Ishikawa (cell line): ENCODE results near the gene COMMD9.

Source experiments
- CEBPB ChIP-seq: IDR thresholded peaks from 2 replicates; pipeline ENCODE4 v1.6.1; 2012
- CREB1 ChIP-seq: IDR thresholded peaks from 2 replicates; pipeline ENCODE4 v1.6.1; 2012; ENCODE audit warnings: low read depth
- EGR1 ChIP-seq: IDR thresholded peaks from 2 replicates; pipeline ENCODE4 v1.6.1; 2012
- EP300 ChIP-seq: IDR thresholded peaks from 2 replicates; pipeline ENCODE4 v1.6.1; 2012; ENCODE audit warnings: borderline replicate concordance
- FOXM1 ChIP-seq: IDR thresholded peaks from 2 replicates; pipeline ENCODE4 v1.6.1; 2012; ENCODE audit warnings: low read depth, borderline replicate concordance
- NFIC ChIP-seq: IDR thresholded peaks from 2 replicates; pipeline ENCODE4 v1.6.1; 2012
- RAD21 ChIP-seq: IDR thresholded peaks from 2 replicates; pipeline ENCODE4 v1.6.1; 2012; ENCODE audit warnings: low read depth
- TAF1 ChIP-seq: IDR thresholded peaks from 2 replicates; pipeline ENCODE4 v1.6.1; 2012; ENCODE audit warnings: low read depth, mild to moderate bottlenecking
- TCF12 ChIP-seq: IDR thresholded peaks from 2 replicates; pipeline ENCODE4 v1.6.1; 2012; ENCODE audit warnings: low read depth
- TEAD4 ChIP-seq: IDR thresholded peaks from 2 replicates; pipeline ENCODE4 v1.6.1; 2012
- YY1 ChIP-seq: IDR thresholded peaks from 2 replicates; pipeline ENCODE4 v1.6.1; 2012; ENCODE audit warnings: low read depth
- ZBTB7A ChIP-seq: IDR thresholded peaks from 2 replicates; pipeline ENCODE4 v1.6.1; 2012; ENCODE audit warnings: low read depth
- TF ChIP-seq, protein P1 (sequence below): IDR thresholded peaks from 2 replicates; pipeline ENCODE4 v1.6.1; 2012; ENCODE audit warnings: low read depth, mild to moderate bottlenecking
- TF ChIP-seq, protein P2 (sequence below): IDR thresholded peaks from 2 replicates; pipeline ENCODE4 v1.6.1; 2012
- TF ChIP-seq, protein P3 (sequence below): IDR thresholded peaks from 2 replicates; pipeline ENCODE4 v1.6.1; 2012

COMMD9 gene

DNA sequence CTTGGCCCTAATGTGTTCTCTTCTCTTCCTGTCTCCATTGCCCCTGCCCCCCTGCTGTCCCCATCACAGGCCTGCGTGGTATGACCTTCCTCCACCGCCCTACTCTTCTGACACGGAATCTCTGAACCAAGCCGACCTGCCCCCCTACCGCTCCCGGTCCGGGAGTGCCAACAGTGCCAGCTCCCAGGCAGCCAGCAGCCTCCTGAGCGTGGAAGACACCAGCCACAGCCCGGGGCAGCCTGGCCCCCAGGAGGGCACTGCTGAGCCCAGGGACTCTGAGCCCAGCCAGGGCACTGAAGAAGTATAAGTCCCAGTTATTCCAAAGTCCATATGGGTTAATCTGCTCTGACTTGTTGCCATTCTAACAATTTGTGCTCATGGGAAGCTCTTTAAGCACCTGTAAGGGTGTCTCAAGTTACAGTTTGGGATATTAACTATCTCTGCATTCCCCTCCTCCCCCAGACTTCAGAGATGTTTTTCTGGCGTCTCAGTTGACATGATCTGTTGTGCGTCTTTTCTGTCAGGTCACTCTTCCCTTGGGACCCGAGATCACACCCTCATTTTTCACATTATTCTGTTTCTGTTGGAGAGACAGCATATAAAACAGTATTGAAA is 60.0 kb downstream of the COMMD9 start:
- TF ChIP-seq TAF1 (no peak), RAD21 (no peak), ZBTB7A (no peak), NFIC (no peak), EGR1 (no peak), TEAD4 (no peak), CREB1 (no peak), TCF12 (no peak), YY1 (no peak), CEBPB (no peak)
- TF ChIP-seq, protein P1, sequence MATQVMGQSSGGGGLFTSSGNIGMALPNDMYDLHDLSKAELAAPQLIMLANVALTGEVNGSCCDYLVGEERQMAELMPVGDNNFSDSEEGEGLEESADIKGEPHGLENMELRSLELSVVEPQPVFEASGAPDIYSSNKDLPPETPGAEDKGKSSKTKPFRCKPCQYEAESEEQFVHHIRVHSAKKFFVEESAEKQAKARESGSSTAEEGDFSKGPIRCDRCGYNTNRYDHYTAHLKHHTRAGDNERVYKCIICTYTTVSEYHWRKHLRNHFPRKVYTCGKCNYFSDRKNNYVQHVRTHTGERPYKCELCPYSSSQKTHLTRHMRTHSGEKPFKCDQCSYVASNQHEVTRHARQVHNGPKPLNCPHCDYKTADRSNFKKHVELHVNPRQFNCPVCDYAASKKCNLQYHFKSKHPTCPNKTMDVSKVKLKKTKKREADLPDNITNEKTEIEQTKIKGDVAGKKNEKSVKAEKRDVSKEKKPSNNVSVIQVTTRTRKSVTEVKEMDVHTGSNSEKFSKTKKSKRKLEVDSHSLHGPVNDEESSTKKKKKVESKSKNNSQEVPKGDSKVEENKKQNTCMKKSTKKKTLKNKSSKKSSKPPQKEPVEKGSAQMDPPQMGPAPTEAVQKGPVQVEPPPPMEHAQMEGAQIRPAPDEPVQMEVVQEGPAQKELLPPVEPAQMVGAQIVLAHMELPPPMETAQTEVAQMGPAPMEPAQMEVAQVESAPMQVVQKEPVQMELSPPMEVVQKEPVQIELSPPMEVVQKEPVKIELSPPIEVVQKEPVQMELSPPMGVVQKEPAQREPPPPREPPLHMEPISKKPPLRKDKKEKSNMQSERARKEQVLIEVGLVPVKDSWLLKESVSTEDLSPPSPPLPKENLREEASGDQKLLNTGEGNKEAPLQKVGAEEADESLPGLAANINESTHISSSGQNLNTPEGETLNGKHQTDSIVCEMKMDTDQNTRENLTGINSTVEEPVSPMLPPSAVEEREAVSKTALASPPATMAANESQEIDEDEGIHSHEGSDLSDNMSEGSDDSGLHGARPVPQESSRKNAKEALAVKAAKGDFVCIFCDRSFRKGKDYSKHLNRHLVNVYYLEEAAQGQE, result no peak
- TF ChIP-seq, protein P2, sequence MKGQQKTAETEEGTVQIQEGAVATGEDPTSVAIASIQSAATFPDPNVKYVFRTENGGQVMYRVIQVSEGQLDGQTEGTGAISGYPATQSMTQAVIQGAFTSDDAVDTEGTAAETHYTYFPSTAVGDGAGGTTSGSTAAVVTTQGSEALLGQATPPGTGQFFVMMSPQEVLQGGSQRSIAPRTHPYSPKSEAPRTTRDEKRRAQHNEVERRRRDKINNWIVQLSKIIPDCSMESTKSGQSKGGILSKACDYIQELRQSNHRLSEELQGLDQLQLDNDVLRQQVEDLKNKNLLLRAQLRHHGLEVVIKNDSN, result no peak
- TF ChIP-seq, protein P3, sequence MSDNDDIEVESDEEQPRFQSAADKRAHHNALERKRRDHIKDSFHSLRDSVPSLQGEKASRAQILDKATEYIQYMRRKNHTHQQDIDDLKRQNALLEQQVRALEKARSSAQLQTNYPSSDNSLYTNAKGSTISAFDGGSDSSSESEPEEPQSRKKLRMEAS, result no peak

DNA sequence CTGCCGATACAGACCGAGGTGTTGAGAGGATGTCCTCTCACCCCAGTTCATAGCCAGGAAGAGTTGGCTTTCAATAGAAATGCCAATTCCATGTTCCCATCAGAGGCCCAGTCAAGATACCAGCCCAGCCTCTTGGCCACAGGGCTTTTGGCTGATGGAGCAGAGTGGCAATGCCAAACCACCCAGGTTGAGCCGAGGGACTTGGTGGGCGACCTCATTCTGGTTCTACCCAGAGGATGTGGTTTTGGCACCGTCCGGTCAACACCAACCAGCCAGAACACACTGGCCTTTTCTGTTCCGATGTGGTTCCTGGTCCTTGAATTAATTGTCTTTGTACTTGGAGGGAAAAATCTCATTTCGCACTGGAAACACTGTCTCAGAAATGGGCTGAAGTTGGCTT is 60.5 kb downstream of the COMMD9 start:
- TF ChIP-seq NFIC (no peak), RAD21 (no peak), CEBPB (no peak), YY1 (no peak)
- TF ChIP-seq, protein P1, result no peak
- TF ChIP-seq, protein P2, result no peak

DNA sequence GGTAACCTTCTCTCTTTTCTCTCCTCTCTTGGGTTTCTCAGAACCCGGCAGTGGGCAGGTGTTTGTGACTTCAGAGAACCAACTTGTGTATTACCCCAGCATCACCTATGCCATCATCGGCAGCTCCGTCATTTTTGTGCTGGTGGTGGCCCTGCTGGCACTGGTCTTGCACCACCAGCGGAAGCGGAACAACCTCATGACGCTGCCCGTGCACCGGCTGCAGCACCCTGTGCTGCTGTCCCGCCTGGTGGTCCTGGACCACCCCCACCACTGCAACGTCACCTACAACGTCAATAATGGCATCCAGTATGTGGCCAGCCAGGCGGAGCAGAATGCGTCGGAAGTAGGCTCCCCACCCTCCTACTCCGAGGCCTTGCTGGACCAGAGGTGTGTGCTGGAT is 62.2 kb downstream of the COMMD9 start:
- TF ChIP-seq, protein P1, result no peak
- TF ChIP-seq YY1 (no peak), CREB1 (no peak), EGR1 (no peak), FOXM1 (no peak), TEAD4 (no peak), NFIC (no peak), CEBPB (no peak)
- TF ChIP-seq, protein P3, result no peak

DNA sequence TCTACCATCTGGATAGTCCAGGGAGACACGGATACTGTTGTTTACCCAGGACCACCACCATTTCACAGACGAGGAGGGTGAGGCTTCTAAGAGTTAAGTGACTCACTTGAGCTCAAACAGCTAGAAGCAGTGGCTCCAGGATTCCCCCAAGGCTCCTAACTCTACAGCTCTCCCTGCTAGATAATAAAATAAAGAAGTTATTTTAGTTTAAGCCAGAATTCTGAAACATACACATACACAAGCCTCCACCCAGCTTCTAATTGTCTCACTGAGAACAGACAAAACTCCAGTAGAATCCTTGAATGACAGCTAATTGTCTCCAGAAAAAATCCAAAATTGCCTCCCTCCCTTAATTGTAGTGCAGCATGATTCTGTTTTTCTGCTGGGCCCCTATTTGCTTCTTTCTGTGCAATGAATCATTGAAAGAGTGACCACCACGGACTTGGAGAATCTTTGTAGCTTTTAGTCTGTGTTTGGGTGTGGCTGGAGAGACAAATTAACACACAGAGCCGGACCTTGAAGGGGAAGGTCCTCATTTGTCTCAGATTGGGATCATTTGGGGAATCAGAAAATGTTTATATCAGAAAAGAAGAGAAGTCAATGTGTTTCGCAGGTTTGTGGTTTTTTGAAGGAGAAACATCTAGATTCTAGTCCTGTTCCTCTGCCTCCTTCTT is 64.9 kb downstream of the COMMD9 start:
- TF ChIP-seq, protein P3, result no peak
- TF ChIP-seq, protein P2, result no peak
- TF ChIP-seq TAF1 (no peak), TCF12 (no peak), YY1 (no peak), CEBPB (no peak), FOXM1 (no peak), EP300 (no peak)
- TF ChIP-seq, protein P1, result no peak
